ENCODE data around the gene LTBP2. TPM values are rescaled to one million over a fixed set of nuclear protein-coding genes. Genes with fewer than 3 reads are reported as not detected.

LTBP2 gene
- total and polyA plus RNA-seq, 3 experiments from 2014 or later, result 0.24 to 0.83 (median 0.42) TPM

DNA sequence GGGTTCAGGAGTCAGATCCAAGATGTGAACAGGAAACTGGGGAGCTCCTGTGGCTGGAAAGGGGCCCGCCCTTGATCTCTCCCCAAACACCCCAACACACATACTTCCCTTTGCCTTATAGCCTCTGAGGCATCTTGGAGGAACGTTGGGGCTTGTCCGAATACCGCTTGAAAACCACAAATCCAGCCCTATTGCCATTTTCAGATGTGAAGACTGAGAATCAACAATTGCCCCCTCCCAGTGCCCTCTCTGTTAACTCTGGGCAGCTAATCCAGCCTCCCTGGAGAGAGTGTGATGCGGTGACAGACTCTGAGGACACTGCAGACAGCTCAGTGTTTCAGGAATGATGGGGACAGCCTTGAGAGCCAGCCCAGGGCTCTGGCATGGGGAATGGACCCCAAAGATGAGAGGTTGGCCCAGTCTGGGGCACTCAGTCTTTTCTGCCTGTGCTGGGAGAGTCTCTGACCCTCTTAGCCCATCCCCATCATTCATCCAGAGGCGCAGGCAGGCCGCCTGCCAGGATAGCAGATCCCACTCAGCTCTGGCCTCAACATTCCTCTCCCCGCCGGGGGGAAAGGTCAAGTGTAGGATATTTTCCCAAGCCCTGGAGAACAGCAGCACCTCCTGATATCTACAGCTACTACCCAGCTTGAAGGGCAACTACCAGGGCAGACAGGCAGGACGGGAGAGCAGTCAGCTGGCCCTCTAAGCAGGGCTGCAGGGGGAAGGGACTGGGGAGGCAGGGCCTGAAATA lies 24.6 kb upstream of the LTBP2 start:
- no peak overlapping the region for H3K4me3 Mint-ChIP-seq
- no peaks in the 10 kb centered on the region for H3K36me3 Mint-ChIP-seq
- Histone ChIP-seq H3K4me3 (ENCODE audit: low read length) (no peak overlapping the region), H3K27ac (ENCODE audit: low read depth, low read length) (no peak overlapping the region), H3K9me3 (ENCODE audit: low read length) (no peaks in the 10 kb centered on the region), H3K36me3 (ENCODE audit: insufficient read depth, low read length) (no peaks in the 10 kb centered on the region), H3K4me1 (ENCODE audit: insufficient read depth, low read length) (no peaks in the 10 kb centered on the region), H3K27me3 (ENCODE audit: insufficient read depth, low read length, poor library complexity, severe bottlenecking) (no peaks in the 10 kb centered on the region)
- DNase-seq, result no peak
- POLR2A ChIA-PET, result no interaction called here
- H3K4me1 Mint-ChIP-seq, result peaks cover 0 to 7% (median 1%) of the 10 kb centered on the region in 3 donors
- H3K9me3 Mint-ChIP-seq, result no peaks in the 10 kb centered on the region
- H3K27me3 Mint-ChIP-seq, result peaks cover 0 to 7% of the 10 kb centered on the region in 2 donors
- CTCF ChIA-PET, result interaction anchor here (2.8 to 3.4 kb wide), 3 partner anchors 19 to 27 kb away, joined by 15 to 16 read pairs (median 16); partner anchors contain the start of gene LTBP2
- no peak overlapping the region for H3K27ac Mint-ChIP-seq

DNA sequence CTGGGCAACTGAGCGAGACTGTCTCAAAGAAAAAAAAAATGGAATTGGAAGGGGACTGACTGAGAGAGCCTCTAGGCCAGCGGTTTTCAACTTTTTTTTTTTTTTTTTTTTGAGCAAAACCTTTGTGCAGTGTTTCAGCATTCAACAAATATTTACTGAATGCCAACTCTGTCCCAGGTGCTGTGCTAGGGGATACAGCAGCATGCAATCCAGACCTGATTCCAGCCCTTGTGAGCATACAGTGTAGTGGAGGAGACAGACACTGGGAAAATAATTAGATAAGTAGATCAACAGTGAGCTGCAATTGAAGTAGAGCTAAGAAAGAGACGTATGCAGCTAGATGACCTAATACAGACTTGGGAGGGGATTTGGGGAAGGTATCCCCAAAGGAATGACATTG lies 23.8 kb upstream of the LTBP2 start:
- no peak for DNase-seq
- no peak overlapping the region for H3K4me3 Mint-ChIP-seq

DNA sequence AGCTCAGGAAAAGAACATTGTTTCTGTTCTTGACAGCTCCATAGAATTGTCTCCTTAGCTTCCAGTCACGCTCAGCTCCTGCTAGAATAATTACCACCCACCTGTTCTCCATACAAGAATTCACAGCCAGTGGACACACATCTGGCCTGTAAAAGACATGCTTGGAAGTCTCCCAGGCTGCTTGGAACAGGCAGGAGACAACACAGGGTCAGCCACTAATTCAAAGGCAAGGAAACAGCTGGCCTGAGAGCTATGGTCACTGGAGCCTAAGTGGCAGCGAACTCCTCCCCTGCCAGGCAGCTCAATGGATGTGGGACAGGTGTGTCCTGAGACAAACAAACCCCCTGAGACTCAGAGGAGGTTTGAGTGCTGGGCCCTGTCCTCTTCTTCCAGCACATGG lies 22.9 kb upstream of the LTBP2 start:
- Histone ChIP-seq H3K4me1 (ENCODE audit: insufficient read depth, low read length) (no peaks in the 10 kb centered on the region), H3K4me3 (ENCODE audit: low read length) (no peak overlapping the region), H3K9me3 (ENCODE audit: low read length) (no peaks in the 10 kb centered on the region), H3K36me3 (ENCODE audit: insufficient read depth, low read length) (no peaks in the 10 kb centered on the region), H3K27me3 (ENCODE audit: insufficient read depth, low read length, poor library complexity, severe bottlenecking) (no peaks in the 10 kb centered on the region), H3K27ac (ENCODE audit: low read depth, low read length) (no peak overlapping the region)
- H3K4me1 Mint-ChIP-seq, result peaks cover 0 to 7% (median 1%) of the 10 kb centered on the region in 3 donors
- H3K27me3 Mint-ChIP-seq, result peaks cover 0 to 6% of the 10 kb centered on the region in 2 donors
- ChIA-PET CTCF (interaction anchor here (1.1 to 2.6 kb wide), 3 partner anchors 14 to 23 kb away, joined by 3 to 16 read pairs (median 3); partner anchors contain the start of gene LTBP2), POLR2A (no interaction called here)
- no peaks in the 10 kb centered on the region for H3K9me3 Mint-ChIP-seq
- no peak overlapping the region for H3K4me3 Mint-ChIP-seq
- no peak overlapping the region for H3K27ac Mint-ChIP-seq
- DNase-seq, result no peak
- no peaks in the 10 kb centered on the region for H3K36me3 Mint-ChIP-seq

More for the DNA sequence above, 23.8 kb upstream of the LTBP2 start:
- ChIA-PET POLR2A (no interaction called here), CTCF (interaction anchor here (3.4 kb wide), 1 partner anchor 18 kb away, joined by 16 read pairs; no protein-coding TSS in a partner anchor)
- Histone ChIP-seq H3K9me3 (ENCODE audit: low read length) (no peaks in the 10 kb centered on the region), H3K4me1 (ENCODE audit: insufficient read depth, low read length) (no peaks in the 10 kb centered on the region), H3K27me3 (ENCODE audit: insufficient read depth, low read length, poor library complexity, severe bottlenecking) (no peaks in the 10 kb centered on the region), H3K27ac (ENCODE audit: low read depth, low read length) (no peak overlapping the region), H3K36me3 (ENCODE audit: insufficient read depth, low read length) (no peaks in the 10 kb centered on the region), H3K4me3 (ENCODE audit: low read length) (no peak overlapping the region)
- Mint-ChIP-seq H3K9me3 (no peaks in the 10 kb centered on the region), H3K27ac (peak overlapping the region in 1 of 8 donors; percentile 34), H3K27me3 (peaks cover 0 to 7% of the 10 kb centered on the region in 2 donors), H3K36me3 (no peaks in the 10 kb centered on the region), H3K4me1 (peaks cover 0 to 7% (median 1%) of the 10 kb centered on the region in 3 donors)

DNA sequence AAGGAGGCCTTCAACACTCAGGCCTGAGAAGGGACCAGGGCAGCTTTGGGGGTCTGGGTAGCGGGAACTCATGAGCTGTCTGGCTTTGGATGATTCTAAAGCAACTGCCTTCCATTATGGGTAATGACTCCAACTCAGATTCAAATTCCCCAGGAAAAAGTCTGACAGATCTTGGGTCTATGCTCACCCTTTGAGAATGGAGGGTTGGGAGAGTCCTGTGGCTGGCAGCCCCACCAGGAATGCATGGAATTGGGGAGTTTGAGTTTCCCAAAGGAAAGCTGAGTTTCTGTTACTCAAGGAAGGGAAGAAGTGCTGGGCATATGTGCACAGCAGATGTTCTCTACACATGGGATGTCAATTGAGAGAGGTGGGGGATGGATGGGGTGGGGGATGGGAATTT lies 22.4 kb upstream of the LTBP2 start:
- Histone ChIP-seq H3K27ac (ENCODE audit: low read depth, low read length) (no peak overlapping the region), H3K27me3 (ENCODE audit: insufficient read depth, low read length, poor library complexity, severe bottlenecking) (no peaks in the 10 kb centered on the region), H3K9me3 (ENCODE audit: low read length) (no peaks in the 10 kb centered on the region), H3K4me3 (ENCODE audit: low read length) (no peak overlapping the region), H3K4me1 (ENCODE audit: insufficient read depth, low read length) (no peaks in the 10 kb centered on the region), H3K36me3 (ENCODE audit: insufficient read depth, low read length) (no peaks in the 10 kb centered on the region)
- Mint-ChIP-seq H3K4me1 (peaks cover 0 to 7% (median 4%) of the 10 kb centered on the region in 3 donors), H3K9me3 (no peaks in the 10 kb centered on the region), H3K4me3 (no peak overlapping the region), H3K36me3 (no peaks in the 10 kb centered on the region), H3K27ac (peak overlapping the region in 1 of 8 donors; percentile 47), H3K27me3 (peaks cover 0 to 6% of the 10 kb centered on the region in 2 donors)
- CTCF ChIA-PET, result interaction anchor here (0.9 to 2.6 kb wide), 4 partner anchors 11 to 23 kb away, joined by 3 to 16 read pairs (median 3); partner anchors contain the start of gene LTBP2
- DNase-seq, result no peak
- POLR2A ChIA-PET, result no interaction called here

DNA sequence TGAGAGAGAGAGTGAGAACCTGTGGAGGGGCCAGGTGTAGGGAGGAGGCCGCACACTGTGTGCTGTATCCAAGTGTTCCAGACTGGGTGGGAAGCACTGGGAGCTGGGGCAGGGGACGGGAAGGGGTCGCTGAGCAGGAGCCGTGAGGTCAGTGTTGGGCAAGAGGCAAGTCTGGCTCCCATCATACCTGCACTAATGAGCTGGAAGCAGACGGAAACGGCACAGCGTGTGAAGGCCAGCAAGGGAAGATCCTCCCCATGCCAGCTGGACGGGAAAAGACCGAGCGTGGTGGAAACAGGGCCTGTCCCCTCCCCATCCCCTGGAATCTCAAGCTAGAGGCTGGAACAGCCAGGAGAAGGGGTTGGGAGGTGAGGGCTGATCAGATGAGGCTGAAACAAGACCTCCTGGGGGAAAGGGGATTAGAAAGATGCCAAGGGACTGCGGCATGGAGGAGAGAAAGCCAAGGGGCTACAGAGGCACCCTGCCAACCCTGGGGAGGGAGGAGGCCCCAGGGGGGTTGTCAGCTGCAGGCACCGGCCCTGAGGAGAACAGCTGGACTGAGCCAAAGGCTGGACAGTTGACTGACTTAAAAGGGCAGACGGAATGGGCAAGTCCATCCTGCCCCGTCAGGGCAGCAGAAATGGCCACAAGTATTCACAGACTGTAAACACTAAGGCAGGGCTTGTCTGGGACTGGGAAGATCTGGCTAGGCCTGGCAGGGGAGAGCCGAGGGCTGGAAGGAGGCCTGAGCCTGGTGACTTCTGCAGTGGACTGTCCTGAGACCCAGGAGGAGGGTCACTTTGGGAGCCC lies 19.0 kb upstream of the LTBP2 start:
- no peaks in the 10 kb centered on the region for H3K9me3 ChIP-seq (ENCODE audit: low read length)

DNA sequence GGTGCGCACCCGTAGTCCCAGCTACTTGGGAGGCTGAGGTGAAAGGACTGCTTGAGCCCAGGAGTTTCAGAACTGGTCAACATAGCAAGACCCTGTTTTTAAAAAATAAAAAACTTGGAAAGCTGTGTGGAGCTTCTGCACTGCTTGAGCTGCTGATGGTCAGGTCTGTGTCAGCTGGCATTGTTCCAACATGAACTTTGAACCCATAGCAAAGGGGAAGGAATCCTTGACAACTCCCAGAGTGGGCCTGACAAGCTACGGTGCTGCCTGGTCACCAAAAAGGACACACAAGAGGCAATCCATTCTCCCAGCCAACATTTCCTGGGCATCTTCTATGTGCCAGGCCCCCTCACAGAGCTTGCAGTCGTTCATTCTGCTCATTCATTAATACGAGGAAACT lies 16.4 kb upstream of the LTBP2 start:
- Mint-ChIP-seq H3K4me3 (peak overlapping the region in 1 of 7 donors; percentile 44), H3K9me3 (no peaks in the 10 kb centered on the region), H3K36me3 (no peaks in the 10 kb centered on the region), H3K27me3 (peaks cover 0 to 5% of the 10 kb centered on the region in 2 donors), H3K4me1 (peaks cover 12 to 20% (median 13%) of the 10 kb centered on the region in 3 donors), H3K27ac (peak overlapping the region in 1 of 8 donors; percentile 92)
- no peaks in the 10 kb centered on the region for H3K9me3 ChIP-seq (ENCODE audit: low read length)
- H3K4me1 ChIP-seq (ENCODE audit: insufficient read depth, low read length), result no peaks in the 10 kb centered on the region
- CTCF ChIA-PET, result interaction anchor here (1.7 to 5.4 kb wide), 3 partner anchors 10 to 19 kb away, joined by 9 to 20 read pairs (median 9); partner anchors contain the start of gene LTBP2
- no peak overlapping the region for H3K27ac ChIP-seq (ENCODE audit: low read depth, low read length)
- DNase-seq, result no peak
- no peaks in the 10 kb centered on the region for H3K36me3 ChIP-seq (ENCODE audit: insufficient read depth, low read length)
- H3K27me3 ChIP-seq (ENCODE audit: insufficient read depth, low read length, poor library complexity, severe bottlenecking), result no peaks in the 10 kb centered on the region
- H3K4me3 ChIP-seq (ENCODE audit: low read length), result no peak overlapping the region
- POLR2A ChIA-PET, result no interaction called here

More for the DNA sequence above, 19.0 kb upstream of the LTBP2 start:
- Histone ChIP-seq H3K4me3 (ENCODE audit: low read length) (no peak overlapping the region), H3K27ac (ENCODE audit: low read depth, low read length) (no peak overlapping the region), H3K27me3 (ENCODE audit: insufficient read depth, low read length, poor library complexity, severe bottlenecking) (no peaks in the 10 kb centered on the region), H3K36me3 (ENCODE audit: insufficient read depth, low read length) (no peaks in the 10 kb centered on the region), H3K4me1 (ENCODE audit: insufficient read depth, low read length) (no peaks in the 10 kb centered on the region)
- peaks cover 4 to 12% (median 8%) of the 10 kb centered on the region in 3 donors for H3K4me1 Mint-ChIP-seq
- no peak overlapping the region for H3K4me3 Mint-ChIP-seq
- ChIA-PET CTCF (interaction anchor here (0.7 to 5.4 kb wide), 2 partner anchors 13 to 22 kb away, joined by 3 to 20 read pairs; no protein-coding TSS in a partner anchor), POLR2A (no interaction called here)
- peaks cover 0 to 3% of the 10 kb centered on the region in 2 donors for H3K27me3 Mint-ChIP-seq
- no peaks in the 10 kb centered on the region for H3K36me3 Mint-ChIP-seq
- peak overlapping the region in 1 of 8 donors; percentile 90 for H3K27ac Mint-ChIP-seq
- no peak for DNase-seq
- no peaks in the 10 kb centered on the region for H3K9me3 Mint-ChIP-seq

DNA sequence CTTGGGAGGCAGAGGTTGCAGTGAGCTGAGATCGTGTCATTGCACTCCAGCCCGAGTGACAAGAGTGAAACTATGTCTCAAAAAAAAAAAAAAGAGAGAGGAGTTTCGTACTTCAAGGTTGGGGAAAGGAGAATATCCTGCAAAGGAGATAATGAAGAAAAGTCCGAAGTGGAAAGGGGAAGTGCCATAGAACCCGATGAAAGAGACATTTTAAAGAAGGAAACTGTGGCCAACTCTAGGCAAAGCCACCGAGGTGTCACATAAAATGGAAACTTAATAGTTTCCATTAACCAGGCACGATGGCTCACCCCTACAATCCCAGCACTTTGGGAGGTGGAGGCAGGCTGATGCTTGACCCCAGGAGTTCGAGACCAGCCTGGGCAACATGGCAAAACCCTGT lies 15.0 kb upstream of the LTBP2 start:
- Mint-ChIP-seq H3K36me3 (no peaks in the 10 kb centered on the region), H3K27me3 (peaks cover 0 to 5% of the 10 kb centered on the region in 2 donors), H3K4me1 (peaks cover 13 to 21% (median 13%) of the 10 kb centered on the region in 3 donors), H3K4me3 (peak overlapping the region in 3 of 7 donors; percentile 34 to 65 (median 46)), H3K9me3 (no peaks in the 10 kb centered on the region), H3K27ac (peak overlapping the region in 1 of 8 donors; percentile 43)
- ChIA-PET POLR2A (no interaction called here), CTCF (interaction anchor here (1.0 to 5.4 kb wide), 4 partner anchors 9 to 18 kb away, joined by 3 to 20 read pairs (median 7); partner anchors contain the start of gene LTBP2)
- Histone ChIP-seq H3K36me3 (ENCODE audit: insufficient read depth, low read length) (no peaks in the 10 kb centered on the region), H3K27ac (ENCODE audit: low read depth, low read length) (no peak overlapping the region), H3K4me3 (ENCODE audit: low read length) (no peak overlapping the region), H3K9me3 (ENCODE audit: low read length) (no peaks in the 10 kb centered on the region), H3K4me1 (ENCODE audit: insufficient read depth, low read length) (no peaks in the 10 kb centered on the region), H3K27me3 (ENCODE audit: insufficient read depth, low read length, poor library complexity, severe bottlenecking) (no peaks in the 10 kb centered on the region)
- no peak for DNase-seq

All from CD8-positive, alpha-beta memory T cell (primary cell).